Measurements from ENCODE around the gene USP24. TPM values are rescaled to one million over a fixed set of nuclear protein-coding genes. Genes with fewer than 3 reads are reported as not detected.

Gene USP24
- total RNA-seq, 1 donor from 2014 or later = 30.8 TPM

DNA sequence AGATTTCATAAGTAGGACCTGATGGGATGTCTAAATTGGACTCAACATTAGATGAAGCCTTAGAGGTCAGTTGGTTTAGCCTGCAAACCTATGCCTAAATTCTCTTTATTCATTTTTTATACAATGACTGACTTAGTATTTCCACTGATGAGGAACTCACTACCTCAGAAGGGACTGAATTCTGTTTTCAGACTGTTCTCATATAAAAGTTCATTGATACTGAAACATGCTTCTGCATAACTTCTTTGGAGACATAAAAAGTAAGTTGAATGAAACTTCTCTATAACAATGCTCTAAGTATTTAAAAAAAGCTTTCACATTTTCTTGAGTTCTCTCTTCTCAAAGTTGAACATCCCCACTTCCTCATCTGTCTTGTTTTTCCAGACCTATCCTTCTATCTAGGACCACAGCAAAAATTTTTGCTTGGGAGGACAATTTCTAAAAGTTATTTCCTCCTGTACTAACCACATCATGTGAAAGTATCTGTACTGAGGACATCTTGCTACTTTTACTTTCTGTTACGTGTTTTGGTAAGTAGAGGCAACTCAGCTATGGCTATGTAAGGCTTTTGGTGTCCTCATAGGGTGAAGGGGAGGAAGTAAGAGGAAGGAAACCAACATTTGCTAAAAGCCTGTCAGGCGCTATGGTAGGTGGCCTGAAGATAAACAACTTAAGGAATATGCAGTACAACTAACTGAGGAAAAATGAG lies 64.1 kb downstream of the USP24 start:
- no peaks in the 10 kb centered on the region for H3K27me3 ChIP-seq (ENCODE audit: insufficient read depth, low read length)
- Mint-ChIP-seq H3K36me3 (ENCODE audit: low read depth, unreplicated experiment) (no peaks in the 10 kb centered on the region), H3K4me1 (ENCODE audit: low read depth, unreplicated experiment) (peaks cover 8% of the 10 kb centered on the region), H3K9me3 (ENCODE audit: unreplicated experiment) (no peaks in the 10 kb centered on the region), H3K27ac (ENCODE audit: unreplicated experiment) (no peak overlapping the region), H3K27me3 (ENCODE audit: low read depth, unreplicated experiment) (no peaks in the 10 kb centered on the region), H3K4me3 (ENCODE audit: unreplicated experiment) (no peak overlapping the region)
- no peak overlapping the region for H3K27ac ChIP-seq (ENCODE audit: low read depth, low read length)
- no peak for DNase-seq (ENCODE audit: low read depth)
- no peaks in the 10 kb centered on the region for H3K79me2 ChIP-seq (ENCODE audit: insufficient read depth, low read length)
- no peak overlapping the region for H3K4me2 ChIP-seq (ENCODE audit: low read length)
- FAIRE-seq = no peak
- no peaks in the 10 kb centered on the region for H4K20me1 ChIP-seq (ENCODE audit: insufficient read depth, low read length)
- no peaks in the 10 kb centered on the region for H3K9me3 ChIP-seq (ENCODE audit: insufficient read depth, low read depth, low read length)
- H3K36me3 ChIP-seq (ENCODE audit: insufficient read depth, low read length) = peaks cover 17% of the 10 kb centered on the region
- no peak overlapping the region for H2AFZ ChIP-seq (ENCODE audit: low read depth, low read length)
- no peak overlapping the region for H3K9ac ChIP-seq (ENCODE audit: low read length)
- TF ChIP-seq, protein P1, sequence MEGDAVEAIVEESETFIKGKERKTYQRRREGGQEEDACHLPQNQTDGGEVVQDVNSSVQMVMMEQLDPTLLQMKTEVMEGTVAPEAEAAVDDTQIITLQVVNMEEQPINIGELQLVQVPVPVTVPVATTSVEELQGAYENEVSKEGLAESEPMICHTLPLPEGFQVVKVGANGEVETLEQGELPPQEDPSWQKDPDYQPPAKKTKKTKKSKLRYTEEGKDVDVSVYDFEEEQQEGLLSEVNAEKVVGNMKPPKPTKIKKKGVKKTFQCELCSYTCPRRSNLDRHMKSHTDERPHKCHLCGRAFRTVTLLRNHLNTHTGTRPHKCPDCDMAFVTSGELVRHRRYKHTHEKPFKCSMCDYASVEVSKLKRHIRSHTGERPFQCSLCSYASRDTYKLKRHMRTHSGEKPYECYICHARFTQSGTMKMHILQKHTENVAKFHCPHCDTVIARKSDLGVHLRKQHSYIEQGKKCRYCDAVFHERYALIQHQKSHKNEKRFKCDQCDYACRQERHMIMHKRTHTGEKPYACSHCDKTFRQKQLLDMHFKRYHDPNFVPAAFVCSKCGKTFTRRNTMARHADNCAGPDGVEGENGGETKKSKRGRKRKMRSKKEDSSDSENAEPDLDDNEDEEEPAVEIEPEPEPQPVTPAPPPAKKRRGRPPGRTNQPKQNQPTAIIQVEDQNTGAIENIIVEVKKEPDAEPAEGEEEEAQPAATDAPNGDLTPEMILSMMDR (IDR thresholded peaks at IDR 0.05; ENCODE audit: insufficient read depth, low read depth, low read length) = no peak
- no peak for TF ChIP-seq EZH2 (IDR thresholded peaks at IDR 0.05; ENCODE audit: insufficient read depth, low read length)
- H3K4me3 ChIP-seq (ENCODE audit: insufficient read depth, low read depth, low read length) = no peak overlapping the region
- no peaks in the 10 kb centered on the region for H3K4me1 ChIP-seq (ENCODE audit: insufficient read depth, low read length)

DNA sequence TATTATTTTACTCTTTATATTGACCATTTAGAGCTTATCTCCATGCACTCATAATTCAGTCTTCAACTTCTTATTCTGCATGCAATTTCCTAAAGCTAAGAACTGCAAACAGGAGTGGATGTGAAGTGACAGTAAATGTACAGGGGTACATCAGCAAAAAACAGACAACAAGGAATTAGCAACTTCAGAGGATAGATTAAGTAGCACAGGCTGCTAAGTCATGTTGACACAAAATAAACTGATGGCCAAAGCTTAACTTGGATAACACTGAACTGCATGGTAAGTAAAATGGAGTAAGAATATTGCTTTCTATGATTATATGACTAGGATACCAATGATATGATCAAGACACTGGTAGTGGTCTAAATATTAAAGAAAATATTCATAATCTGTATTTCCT lies 66.5 kb downstream of the USP24 start:
- Histone ChIP-seq H3K36me3 (ENCODE audit: insufficient read depth, low read length) (peaks cover 15% of the 10 kb centered on the region), H3K27ac (ENCODE audit: low read depth, low read length) (no peak overlapping the region), H3K4me3 (ENCODE audit: insufficient read depth, low read depth, low read length) (no peak overlapping the region), H3K27me3 (ENCODE audit: insufficient read depth, low read length) (no peaks in the 10 kb centered on the region), H3K4me1 (ENCODE audit: insufficient read depth, low read length) (no peaks in the 10 kb centered on the region), H3K9me3 (ENCODE audit: insufficient read depth, low read depth, low read length) (no peaks in the 10 kb centered on the region), H3K79me2 (ENCODE audit: insufficient read depth, low read length) (no peaks in the 10 kb centered on the region), H4K20me1 (ENCODE audit: insufficient read depth, low read length) (no peaks in the 10 kb centered on the region), H2AFZ (ENCODE audit: low read depth, low read length) (no peak overlapping the region), H3K4me2 (ENCODE audit: low read length) (no peak overlapping the region), H3K9ac (ENCODE audit: low read length) (no peak overlapping the region)
- no peaks in the 10 kb centered on the region for H3K9me3 Mint-ChIP-seq (ENCODE audit: unreplicated experiment)
- FAIRE-seq (no peak), DNase-seq (ENCODE audit: low read depth) (no peak)
- TF ChIP-seq EZH2 (IDR thresholded peaks at IDR 0.05; ENCODE audit: insufficient read depth, low read length) = no peak
- no peaks in the 10 kb centered on the region for H3K4me1 Mint-ChIP-seq (ENCODE audit: low read depth, unreplicated experiment)
- H3K4me3 Mint-ChIP-seq (ENCODE audit: unreplicated experiment) = no peak overlapping the region
- H3K36me3 Mint-ChIP-seq (ENCODE audit: low read depth, unreplicated experiment) = peaks cover 4% of the 10 kb centered on the region
- H3K27me3 Mint-ChIP-seq (ENCODE audit: low read depth, unreplicated experiment) = no peaks in the 10 kb centered on the region
- H3K27ac Mint-ChIP-seq (ENCODE audit: unreplicated experiment) = no peak overlapping the region

DNA sequence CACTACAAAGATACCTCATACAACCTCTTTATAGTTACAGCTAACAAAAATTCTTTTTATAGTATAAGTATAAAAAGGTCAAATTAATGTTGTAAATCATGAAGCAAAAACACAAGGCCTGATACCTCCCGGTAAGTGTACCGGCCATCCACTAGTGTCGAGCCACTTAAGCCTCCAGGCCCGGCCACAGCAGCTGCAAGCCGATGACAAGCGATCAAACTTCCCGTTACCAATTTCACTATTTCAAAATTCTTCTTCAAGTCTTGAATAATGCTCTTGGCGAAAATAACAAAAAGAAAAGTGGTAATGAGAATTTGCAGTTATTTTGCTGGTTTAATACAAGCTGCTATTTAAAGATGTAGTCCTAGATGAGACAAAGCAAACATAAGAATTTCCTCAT lies 67.6 kb downstream of the USP24 start:
- Mint-ChIP-seq H3K4me3 (ENCODE audit: unreplicated experiment) (no peak overlapping the region), H3K4me1 (ENCODE audit: low read depth, unreplicated experiment) (no peaks in the 10 kb centered on the region)

More for the DNA sequence above, 67.6 kb downstream of the USP24 start:
- Histone ChIP-seq H3K4me2 (ENCODE audit: low read length) (no peak overlapping the region), H3K4me1 (ENCODE audit: insufficient read depth, low read length) (no peaks in the 10 kb centered on the region), H4K20me1 (ENCODE audit: insufficient read depth, low read length) (no peaks in the 10 kb centered on the region), H3K9me3 (ENCODE audit: insufficient read depth, low read depth, low read length) (no peaks in the 10 kb centered on the region), H3K36me3 (ENCODE audit: insufficient read depth, low read length) (peaks cover 18% of the 10 kb centered on the region), H3K9ac (ENCODE audit: low read length) (no peak overlapping the region), H3K79me2 (ENCODE audit: insufficient read depth, low read length) (no peaks in the 10 kb centered on the region), H3K27ac (ENCODE audit: low read depth, low read length) (no peak overlapping the region), H3K27me3 (ENCODE audit: insufficient read depth, low read length) (no peaks in the 10 kb centered on the region), H2AFZ (ENCODE audit: low read depth, low read length) (no peak overlapping the region), H3K4me3 (ENCODE audit: insufficient read depth, low read depth, low read length) (no peak overlapping the region)
- TF ChIP-seq, protein P1 (IDR thresholded peaks at IDR 0.05; ENCODE audit: insufficient read depth, low read depth, low read length) = no peak
- no peak for TF ChIP-seq EZH2 (IDR thresholded peaks at IDR 0.05; ENCODE audit: insufficient read depth, low read length)
- H3K9me3 Mint-ChIP-seq (ENCODE audit: unreplicated experiment) = no peaks in the 10 kb centered on the region
- no peaks in the 10 kb centered on the region for H3K27me3 Mint-ChIP-seq (ENCODE audit: low read depth, unreplicated experiment)
- no peak overlapping the region for H3K27ac Mint-ChIP-seq (ENCODE audit: unreplicated experiment)
- FAIRE-seq = no peak
- H3K36me3 Mint-ChIP-seq (ENCODE audit: low read depth, unreplicated experiment) = peaks cover 4% of the 10 kb centered on the region
- no peak for DNase-seq (ENCODE audit: low read depth)

Data from astrocyte (in vitro differentiated cells and primary cell).